Left colon (tissue), 2 donors: ENCODE data around the gene NPAS3. TPM values are rescaled to one million over a fixed set of nuclear protein-coding genes. Genes with fewer than 3 reads are reported as not detected.

Experiments used
- ATAC-seq: fragments of 200-7000 bp; cut with Tn5 transposase; one replicate; pipeline ENCODE4 v1.9.1; 2020; ENCODE audit warnings: mild to moderate bottlenecking, moderate library complexity
- DNase-seq, 2 donors: peaks; one replicate each; pipeline ENCODE4 v3.0.0-alpha.2; 2020
- intact Hi-C, 2 donors: fragments of 100-400 bp; cut with DNase I in 1 of 2; cut with micrococcal nuclease in 1 of 2; formaldehyde crosslinking; loops; one replicate each; pipeline versions ENCODE4 v1.11.2 to v1.14.0; 2022; cut with DNase I, micrococcal nuclease
- total RNA-seq, 2 donors: library from RNA; stranded (reverse); fragmentation: NEBNext Ultra II Directional; extraction: Animal tissue kit (Norgen Biotek cat#: 25700); gene quantifications; one replicate each; pipeline ENCODE4 v1.2.1, GENCODE V29; 2021
- donor health status: DM: no; HTN: no; CAD: no.
- donor health status: DM: yes; HTN: yes; CAD: no.

Gene NPAS3
- total RNA-seq, 2 donors from 2014 or later = 0.37 to 1.6 TPM

GRCh38 chr14:33567731-33568130 lies 629.1 kb downstream of the NPAS3 start:
- DNase-seq = no peak
- intact Hi-C loops = no loop called here
- no peak for ATAC-seq

GRCh38 chr14:33568935-33569579 lies 630.4 kb downstream of the NPAS3 start:
- ATAC-seq (no peak), DNase-seq (no peak)
- intact Hi-C loops = no loop called here

- ATAC-seq (no peak), DNase-seq (no peak)
- intact Hi-C loops = no loop called here
Observed at GRCh38 chr14:33569821-33570687, 631.4 kb downstream of the NPAS3 start.

- ATAC-seq (no peak), DNase-seq (no peak)
- intact Hi-C loops = no loop called here
Observed at GRCh38 chr14:33570694-33571310, 632.1 kb downstream of the NPAS3 start.

GRCh38 chr14:33573301-33573880 lies 634.7 kb downstream of the NPAS3 start:
- intact Hi-C loops = no loop called here
- no peak for DNase-seq
- ATAC-seq = no peak

GRCh38 chr14:33576014-33576413 lies 637.3 kb downstream of the NPAS3 start:
- DNase-seq (no peak), ATAC-seq (peak; percentile 93)
- intact Hi-C loops = no loop called here

GRCh38 chr14:33578461-33579216 lies 640.0 kb downstream of the NPAS3 start:
- intact Hi-C loops = no loop called here
- ATAC-seq (no peak), DNase-seq (no peak)

GRCh38 chr14:33580231-33580749 lies 641.6 kb downstream of the NPAS3 start:
- intact Hi-C loops = no loop called here
- peak; percentile 12 to 58 for DNase-seq
- ATAC-seq = peak; percentile 58

- DNase-seq = no peak
- no peak for ATAC-seq
- intact Hi-C loops = no loop called here
Observed at GRCh38 chr14:33580841-33581240, 642.2 kb downstream of the NPAS3 start.

- no peak for DNase-seq
- peak; percentile 77 for ATAC-seq
- intact Hi-C loops = no loop called here
Observed at GRCh38 chr14:33584697-33585096, 646.0 kb downstream of the NPAS3 start.

GRCh38 chr14:33586806-33587205 lies 648.1 kb downstream of the NPAS3 start:
- DNase-seq = no peak
- intact Hi-C loops = no loop called here

GRCh38 chr14:33587791-33588190 lies 649.1 kb downstream of the NPAS3 start:
- no peak for ATAC-seq
- no peak for DNase-seq
- intact Hi-C loops = no loop called here

More at GRCh38 chr14:33586806-33587205, 648.1 kb downstream of the NPAS3 start:
- no peak for ATAC-seq

GRCh38 chr14:33588771-33589170 lies 650.1 kb downstream of the NPAS3 start:
- intact Hi-C loops = no loop called here
- ATAC-seq (no peak), DNase-seq (no peak)

GRCh38 chr14:33589334-33589733 lies 650.7 kb downstream of the NPAS3 start:
- DNase-seq = no peak
- intact Hi-C loops = no loop called here
- ATAC-seq = no peak

GRCh38 chr14:33590891-33591630 lies 652.4 kb downstream of the NPAS3 start:
- DNase-seq (no peak), ATAC-seq (no peak)
- intact Hi-C loops = no loop called here

GRCh38 chr14:33592297-33592696 lies 653.6 kb downstream of the NPAS3 start:
- no peak for DNase-seq
- intact Hi-C loops = no loop called here
- ATAC-seq = no peak

- ATAC-seq (no peak), DNase-seq (no peak)
- intact Hi-C loops = no loop called here
Observed at GRCh38 chr14:33596211-33597080, 657.8 kb downstream of the NPAS3 start.
